Measurements from ENCODE around the gene EEF1AKMT4.

- no peak for TF ChIP-seq CTCF (IDR thresholded peaks at IDR 0.05 in 4 of 5, conservative IDR thresholded peaks at IDR 0.05 in 1 of 5)
- no peak for TF ChIP-seq POLR2A (IDR thresholded peaks at IDR 0.05)
These were observed 12.3 kb upstream of the EEF1AKMT4 start for GRCh38 chr3:184237211-184237610.

Data from gastrocnemius medialis (tissue), 4 donors.